ENCODE results near the gene AKAP13. TPM values are rescaled to one million over a fixed set of nuclear protein-coding genes. Genes with fewer than 3 reads are reported as not detected.

AKAP13 gene
- total and polyA plus RNA-seq, 7 donors: 18.2 to 126 (median 93.7) TPM

DNA sequence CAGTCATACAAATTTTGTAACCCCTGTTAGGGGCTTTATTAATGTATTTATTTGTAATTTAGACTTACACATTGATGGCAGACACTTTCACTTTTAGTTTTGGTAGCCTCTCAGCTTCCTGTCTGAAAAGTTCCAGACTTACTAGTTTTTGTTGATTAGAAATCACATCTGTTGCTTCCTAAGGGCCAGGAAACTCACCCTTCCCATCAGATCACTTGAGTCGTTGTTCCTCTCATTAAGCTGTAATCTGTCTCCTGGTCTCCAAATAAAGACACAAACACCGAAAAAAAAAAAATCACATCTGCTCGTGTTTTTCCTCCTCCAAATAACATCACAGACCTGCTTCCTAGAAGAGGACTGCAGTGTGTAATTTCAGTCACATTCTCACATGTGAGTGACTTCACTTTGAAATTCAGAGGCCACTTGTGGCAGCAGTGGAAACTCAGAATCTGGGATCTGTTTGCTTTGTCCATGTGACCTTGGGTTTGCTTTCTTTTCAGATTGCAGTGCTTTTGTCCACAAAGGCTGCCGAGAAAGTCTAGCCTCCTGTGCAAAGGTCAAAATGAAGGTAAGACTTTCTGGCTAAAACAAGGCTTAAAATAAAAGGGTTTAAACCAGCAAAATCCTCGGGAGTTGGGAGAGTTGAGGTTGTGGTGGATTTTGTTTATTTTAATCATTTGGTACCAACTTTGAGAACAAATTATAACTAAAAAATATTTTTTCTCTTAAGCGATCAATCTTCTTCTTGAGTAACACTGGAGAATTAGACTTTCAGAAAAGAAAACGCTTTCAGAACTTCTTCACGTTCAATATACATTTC is 327.3 kb downstream of the AKAP13 start:
- H3K9me3 ChIP-seq: no peaks in the 10 kb centered on the region
- TF ChIP-seq CTCF (IDR thresholded peaks at IDR 0.05): no peak
- H3K27ac ChIP-seq: peak overlapping the region; percentile 85
- 30 to 37% (median 35%) methylated on average over 8 of the region's 8 CpGs for WGBS, 3 donors
- intact Hi-C loops (cut with DNase I): loop anchor here (5.0 to 10.0 kb wide), 3 partner anchors 85 to 223 kb away; no protein-coding TSS in a partner anchor
- peaks cover 52% of the 10 kb centered on the region for H3K4me1 ChIP-seq
- H3K27me3 ChIP-seq (ENCODE audit: insufficient read depth in 3 of 3, low read length in 2 of 3): no peaks in the 10 kb centered on the region
- peaks cover 0 to 42% of the 10 kb centered on the region in 2 donors for H3K36me3 ChIP-seq (ENCODE audit: insufficient read depth in 1 of 2, low read depth in 1 of 2)
- DNase-seq (no peak), ATAC-seq (peak in 3 of 4 donors; percentile 41 to 70 (median 64))
- peak overlapping the region; percentile 51 for H3K4me3 ChIP-seq

DNA sequence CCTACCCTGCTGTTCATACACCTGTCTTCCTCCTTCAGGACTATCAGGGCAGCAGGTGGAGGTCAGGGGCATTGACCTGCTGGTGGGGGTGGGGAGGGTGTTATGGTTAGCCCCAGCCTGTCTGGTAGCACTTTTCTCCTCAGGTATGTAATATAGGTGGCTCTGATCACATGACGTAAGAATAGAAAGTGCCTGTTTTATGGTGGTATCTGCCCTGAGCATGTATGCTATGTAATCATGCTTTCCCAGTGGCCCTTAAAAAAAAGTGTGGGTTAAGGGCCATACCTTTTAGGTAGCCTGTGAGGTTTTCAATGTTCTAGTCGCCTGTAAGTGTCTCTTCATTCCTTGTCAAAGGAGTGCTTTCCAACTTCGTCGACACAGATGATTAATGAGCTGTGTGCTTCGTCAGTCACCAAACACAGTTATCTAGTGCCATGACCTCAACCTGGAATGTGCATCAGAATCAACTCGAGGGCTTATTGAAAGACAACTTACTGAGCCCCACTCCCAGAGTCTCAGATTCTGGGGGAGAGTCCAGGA is 328.1 kb downstream of the AKAP13 start:
- H3K4me3 ChIP-seq: peak overlapping the region; percentile 51
- H3K9me3 ChIP-seq: no peaks in the 10 kb centered on the region
- peak overlapping the region; percentile 85 for H3K27ac ChIP-seq
- peaks cover 0 to 49% of the 10 kb centered on the region in 2 donors for H3K36me3 ChIP-seq (ENCODE audit: insufficient read depth in 1 of 2, low read depth in 1 of 2)
- intact Hi-C loops (cut with DNase I): loop anchor here (5.0 to 10.0 kb wide), 3 partner anchors 86 to 224 kb away; no protein-coding TSS in a partner anchor
- ATAC-seq: peak; percentile 55 to 76 (median 74)
- no peak for TF ChIP-seq CTCF (IDR thresholded peaks at IDR 0.05)
- peaks cover 45% of the 10 kb centered on the region for H3K4me1 ChIP-seq
- DNase-seq: no peak
- 18 to 33% (median 32%) methylated on average over 6 of the region's 6 CpGs for WGBS, 3 donors
- H3K27me3 ChIP-seq (ENCODE audit: insufficient read depth in 3 of 3, low read length in 2 of 3): no peaks in the 10 kb centered on the region

DNA sequence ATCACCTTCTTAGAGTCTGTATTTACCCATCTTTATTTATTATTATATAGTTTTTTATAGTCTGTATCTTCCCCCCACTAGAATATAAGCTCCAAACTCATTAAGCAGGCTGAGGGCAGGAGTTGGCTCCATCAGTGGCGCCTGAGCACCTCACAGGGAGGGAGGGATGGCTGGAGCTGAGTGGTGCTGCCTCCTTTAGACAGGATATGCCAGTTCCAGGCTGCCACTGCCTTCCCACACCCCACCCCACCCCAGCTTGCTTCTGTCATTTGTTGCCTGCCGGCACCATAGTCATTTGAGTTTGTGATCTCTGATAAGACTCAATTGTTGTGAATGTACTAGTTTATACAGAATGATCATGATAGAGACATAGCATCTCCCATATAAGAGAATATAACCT is 328.8 kb downstream of the AKAP13 start:
- peaks cover 37% of the 10 kb centered on the region for H3K4me1 ChIP-seq
- WGBS, 3 donors: 97 to 99% (median 97%) methylated on average over 2 of the region's 2 CpGs
- DNase-seq: no peak
- peaks cover 0 to 57% of the 10 kb centered on the region in 2 donors for H3K36me3 ChIP-seq (ENCODE audit: insufficient read depth in 1 of 2, low read depth in 1 of 2)
- H3K9me3 ChIP-seq: no peaks in the 10 kb centered on the region
- no peaks in the 10 kb centered on the region for H3K27me3 ChIP-seq (ENCODE audit: insufficient read depth in 3 of 3, low read length in 2 of 3)
- no peak for TF ChIP-seq CTCF (IDR thresholded peaks at IDR 0.05)
- ATAC-seq: peak in 1 of 4 donors; percentile 22
- H3K27ac ChIP-seq: peak overlapping the region; percentile 85
- no peak overlapping the region for H3K4me3 ChIP-seq
- intact Hi-C loops (cut with DNase I): loop anchor here (5.0 to 10.0 kb wide), 3 partner anchors 87 to 224 kb away; no protein-coding TSS in a partner anchor

GRCh38 chr15:85710340-85710842 is 330.0 kb downstream of the AKAP13 start:
- WGBS, 3 donors: 95 to 96% (median 96%) methylated on average over 7 of the region's 7 CpGs
- intact Hi-C loops (cut with DNase I): no loop called here
- H3K36me3 ChIP-seq (ENCODE audit: insufficient read depth in 1 of 2, low read depth in 1 of 2): peaks cover 0 to 68% of the 10 kb centered on the region in 2 donors
- no peak for ATAC-seq
- no peak overlapping the region for H3K27ac ChIP-seq
- DNase-seq: no peak
- H3K27me3 ChIP-seq (ENCODE audit: insufficient read depth in 3 of 3, low read length in 2 of 3): no peaks in the 10 kb centered on the region
- H3K4me1 ChIP-seq: peaks cover 30% of the 10 kb centered on the region
- no peak for TF ChIP-seq CTCF (IDR thresholded peaks at IDR 0.05)
- H3K4me3 ChIP-seq: no peak overlapping the region
- no peaks in the 10 kb centered on the region for H3K9me3 ChIP-seq
